H1 (cell line): ENCODE measurements around the gene AQP6. TPM values are rescaled to one million over a fixed set of nuclear protein-coding genes. Genes with fewer than 3 reads are reported as not detected.

Source experiments
- CTCF ChIA-PET: fragments of 300-600 bp; sonication (Branson Sonifier 250); formaldehyde crosslinking; loops from one replicate; lab custom pipeline; 2021; ENCODE audit not compliant: partially characterized antibody; lab: Charles Lee
- POLR2A ChIA-PET: fragments of 300-600 bp; sonication (Branson Sonifier 250); formaldehyde crosslinking; loops from one replicate; lab custom pipeline; 2021; ENCODE audit warnings: inconsistent platforms; ENCODE audit not compliant: partially characterized antibody; lab: Charles Lee
- DNase-seq, 2 experiments: peaks; one replicate each; pipeline versions ENCODE4 v3.0.0 to v3.0.0-alpha.2; 2010 to 2022; ENCODE audit warnings: low spot score in 2 of 2, low read depth in 1 of 2, mixed read lengths in 1 of 2
- FAIRE-seq: peaks from 2 replicates; lab custom pipeline; 2011; peaks lifted over from hg19 to GRCh38; lab: Jason Lieb, UNC
- H2AFZ ChIP-seq: 2 replicates; pipeline ENCODE4 v1.8.1; 2012; ENCODE audit warnings: low read length, inconsistent platforms
- H2AK5ac ChIP-seq: 2 replicates; pipeline ENCODE4 v1.6.1; 2013; ENCODE audit warnings: low read depth, low read length
- H2BK120ac ChIP-seq: replicated peaks from 2 replicates; pipeline ENCODE3; 2013; ENCODE audit warnings: low read depth, low read length, inconsistent platforms
- H2BK12ac ChIP-seq: 2 replicates; pipeline ENCODE4 v1.6.1; 2013; ENCODE audit warnings: low read depth, low read length
- H2BK15ac ChIP-seq: 2 replicates; pipeline ENCODE4 v1.6.1; 2013; ENCODE audit warnings: low read length
- H2BK20ac ChIP-seq: 2 replicates; pipeline ENCODE4 v1.6.1; 2013; ENCODE audit warnings: low read length
- H2BK5ac ChIP-seq: 2 replicates; pipeline ENCODE4 v1.6.1; 2013; ENCODE audit warnings: low read depth, low read length
- H3K14ac ChIP-seq: 2 replicates; pipeline ENCODE4 v1.6.1; 2013; ENCODE audit warnings: inconsistent platforms; ENCODE audit not compliant: insufficient read length
- H3K18ac ChIP-seq: 2 replicates; pipeline ENCODE4 v1.6.1; 2013; ENCODE audit warnings: low read length; ENCODE audit errors: extremely low read depth
- H3K23ac ChIP-seq: 2 replicates; pipeline ENCODE4 v1.6.1; 2013; ENCODE audit warnings: inconsistent platforms; ENCODE audit not compliant: insufficient read length
- H3K23me2 ChIP-seq: 2 replicates; pipeline ENCODE4 v1.6.1; 2013; ENCODE audit warnings: low read depth, low read length
- H3K27ac ChIP-seq: 2 replicates; pipeline ENCODE4 v1.6.1; 2011; ENCODE audit warnings: low read depth, low read length, inconsistent platforms
- H3K27me3 ChIP-seq, 4 experiments: replicated peaks in 1 of 4; 1 replicate in 1 of 4; 2 replicates in 3 of 4; pipeline versions ENCODE4 v1.6.1 to v1.8.1; 2011 to 2013; ENCODE audit warnings: low read length in 3 of 4, mild to moderate bottlenecking in 3 of 4, inconsistent platforms in 2 of 4, mixed read lengths in 2 of 4, moderate library complexity in 1 of 4; ENCODE audit not compliant: control insufficient read depth in 3 of 4, insufficient read depth in 3 of 4; ENCODE audit errors: extremely low read depth in 1 of 4
- H3K36me3 ChIP-seq, 4 experiments: 2 replicates each; pipeline versions ENCODE4 v1.6.1 to v1.8.1; 2011 to 2013; ENCODE audit warnings: mild to moderate bottlenecking in 4 of 4, low read length in 3 of 4, moderate library complexity in 2 of 4, control low read depth in 1 of 4, inconsistent platforms in 1 of 4; ENCODE audit not compliant: insufficient read depth in 4 of 4, control insufficient read depth in 2 of 4
- H3K4ac ChIP-seq: replicated peaks from 2 replicates; pipeline ENCODE3; 2013; ENCODE audit warnings: low read length, low read depth, mixed read lengths, inconsistent platforms; ENCODE audit not compliant: insufficient read length
- H3K4me1 ChIP-seq, 4 experiments: replicated peaks in 1 of 4; 1 replicate in 1 of 4; 2 replicates in 3 of 4; pipeline versions ENCODE4 v1.6.1 to v1.8.1; 2011 to 2013; ENCODE audit warnings: low read length in 3 of 4, inconsistent platforms in 2 of 4, mixed read lengths in 1 of 4; ENCODE audit not compliant: insufficient read depth in 4 of 4, control insufficient read depth in 3 of 4
- H3K4me2 ChIP-seq, 2 experiments: 2 replicates each; pipeline versions ENCODE4 v1.6.1 to v1.8.1; 2011 to 2013; ENCODE audit warnings: low read depth in 2 of 2, low read length in 2 of 2, control low read depth in 1 of 2, inconsistent platforms in 1 of 2, mild to moderate bottlenecking in 1 of 2; ENCODE audit not compliant: insufficient read depth in 1 of 2
- H3K4me3 ChIP-seq, 4 experiments: fragments of 200-600, 300-600 bp in 1 of 4; sonication (generic), shearing (Covaris generic), sonication (Bioruptor Twin) in 1 of 4; 2 replicates each; pipeline versions ENCODE4 v1.5.1 to v1.8.1; 2011 to 2016; ENCODE audit warnings: low read length in 4 of 4, low read depth in 3 of 4, control low read depth in 2 of 4, inconsistent platforms in 2 of 4, mild to moderate bottlenecking in 2 of 4, mixed read lengths in 1 of 4, moderate library complexity in 1 of 4; ENCODE audit not compliant: insufficient read depth in 2 of 4; ENCODE audit errors: extremely low read depth in 1 of 4
- H3K56ac ChIP-seq: replicated peaks from 2 replicates; pipeline ENCODE3; 2013; ENCODE audit warnings: low read depth, mild to moderate bottlenecking, mixed read lengths, low read length, inconsistent platforms; ENCODE audit not compliant: insufficient read length
- H3K79me1 ChIP-seq: 2 replicates; pipeline ENCODE4 v1.6.1; 2013; ENCODE audit warnings: low read depth, low read length, control low read depth
- H3K79me2 ChIP-seq, 2 experiments: 2 replicates each; pipeline versions ENCODE4 v1.6.1 to v1.8.1; 2012 to 2013; ENCODE audit warnings: low read length in 2 of 2, mild to moderate bottlenecking in 2 of 2, inconsistent platforms in 1 of 2; ENCODE audit not compliant: insufficient read depth in 2 of 2, control insufficient read depth in 1 of 2
- H3K9ac ChIP-seq, 4 experiments: replicated peaks in 1 of 4; 1 replicate in 1 of 4; 2 replicates in 3 of 4; pipeline versions ENCODE4 v1.6.1 to v1.8.1; 2011 to 2013; ENCODE audit warnings: low read depth in 3 of 4, low read length in 3 of 4, control low read depth in 2 of 4, mild to moderate bottlenecking in 2 of 4, moderate library complexity in 2 of 4, inconsistent platforms in 1 of 4; ENCODE audit errors: extremely low read depth in 1 of 4
- H3K9me3 ChIP-seq, 2 experiments: 2 replicates each; pipeline versions ENCODE4 v1.6.1 to v1.8.1; 2012 to 2013; ENCODE audit warnings: mild to moderate bottlenecking in 2 of 2, moderate library complexity in 2 of 2, control low read depth in 1 of 2, inconsistent platforms in 1 of 2, low read depth in 1 of 2, low read length in 1 of 2, mixed read lengths in 1 of 2; ENCODE audit not compliant: insufficient read depth in 2 of 2
- H4K20me1 ChIP-seq, 2 experiments: replicated peaks in 1 of 2; 2 replicates each; pipeline versions ENCODE3 to v1.8.1; 2011 to 2013; ENCODE audit warnings: inconsistent platforms in 2 of 2, low read length in 2 of 2, mild to moderate bottlenecking in 1 of 2; ENCODE audit not compliant: insufficient read depth in 2 of 2, control insufficient read depth in 1 of 2
- H4K5ac ChIP-seq: 2 replicates; pipeline ENCODE4 v1.6.1; 2013; ENCODE audit warnings: low read length, low read depth, mixed read lengths, inconsistent platforms; ENCODE audit not compliant: insufficient read length
- H4K8ac ChIP-seq: 2 replicates; pipeline ENCODE4 v1.8.0; 2013; ENCODE audit warnings: mild to moderate bottlenecking, moderate library complexity, low read length, inconsistent platforms; ENCODE audit not compliant: insufficient read depth; ENCODE audit errors: extremely low read depth
- H4K91ac ChIP-seq: replicated peaks from 2 replicates; pipeline ENCODE3; 2013; ENCODE audit warnings: low read length, mixed read lengths, inconsistent platforms; ENCODE audit not compliant: insufficient read length
- BCL11A ChIP-seq, 2 experiments: IDR thresholded peaks; one replicate each; pipeline ENCODE4 v1.6.1; 2011; ENCODE audit warnings: low read depth in 2 of 2, low read length in 2 of 2, mild to moderate bottlenecking in 2 of 2
- CTBP2 ChIP-seq: IDR thresholded peaks from 2 replicates; pipeline ENCODE4 v1.7.0; 2011; ENCODE audit warnings: borderline replicate concordance, mild to moderate bottlenecking, moderate library complexity, mixed read lengths, low read length; ENCODE audit not compliant: insufficient read depth, insufficient read length
- KDM4A ChIP-seq: IDR thresholded peaks from one replicate; pipeline ENCODE4 v1.7.1; 2012; ENCODE audit warnings: low read depth, mild to moderate bottlenecking, moderate library complexity, low read length, inconsistent platforms; ENCODE audit not compliant: severe bottlenecking
- MAFK ChIP-seq: IDR thresholded peaks from 2 replicates; pipeline ENCODE4 v1.6.1; 2012; ENCODE audit warnings: low read depth, mild to moderate bottlenecking, improper control_type of control experiment, low read length
- TAF1 ChIP-seq: IDR thresholded peaks from 2 replicates; pipeline ENCODE4 v1.6.1; 2011; ENCODE audit warnings: mild to moderate bottlenecking, low read depth, low read length
- USF2 ChIP-seq: IDR thresholded peaks from 2 replicates; pipeline ENCODE4 v1.6.1; 2011; ENCODE audit warnings: low read length, improper control_type of control experiment
- WGBS, 2 experiments: shearing (Covaris generic) in 1 of 2; methylation state at CpG; one replicate each; pipeline versions ENCODE4 v1.1.6 to v1.1.7; 2013 to 2015; ENCODE audit warnings: low lambda C conversion rate in 2 of 2, mixed read lengths in 2 of 2, inconsistent platforms in 1 of 2, low coverage in 1 of 2, missing lambda C conversion rate in 1 of 2; ENCODE audit not compliant: insufficient replicate concordance in 2 of 2, insufficient coverage in 1 of 2, insufficient read length in 1 of 2; ENCODE audit errors: extremely low coverage in 1 of 2, missing lambda C conversion rate in 1 of 2; 5-methylcytosine and 5-hydroxymethylcytosine counted together
- polyA plus RNA-seq, 7 experiments: library from polyadenylated mRNA; depleted of rRNA in 3 of 7; stranded (reverse) in 5 of 7; unstranded in 2 of 7; fragments of >200 nt in 5 of 7; fragments of 200-250 nt in 2 of 7; gene quantifications; 1 replicate in 5 of 7; 2 replicates in 1 of 7; 4 replicates in 1 of 7; pipeline versions ENCODE4 v1.2.1 to v1.2.3, GENCODE V29; 2011 to 2013; ENCODE audit warnings: missing spikeins in 2 of 7, mixed read lengths in 2 of 7
- total RNA-seq: library from RNA; stranded (reverse); fragmentation: NEBNext Ultra II Directional; extraction: Animal tissue kit (Norgen Biotek cat#: 25700); gene quantifications from 2 replicates; pipeline ENCODE4 v1.2.1, GENCODE V29; 2021

The AQP6 gene
- total and polyA plus RNA-seq, 2 of the 8 experiments (the other 6 are each of a cell fraction or from before 2014, with no cell fraction given): 0.03 to 0.17 TPM

GRCh38 chr12:49946497-49946896 is 26.2 kb upstream of the AQP6 start:
- Histone ChIP-seq H3K14ac (no peak overlapping the region), H2BK12ac (no peak overlapping the region)
- TF ChIP-seq MAFK: no peak
- no peak for TF ChIP-seq KDM4A
- no peak for TF ChIP-seq CTBP2
- TF ChIP-seq USF2: no peak
- no peak for TF ChIP-seq TAF1
- TF ChIP-seq BCL11A (IDR thresholded peaks at IDR 0.05; ENCODE audit: low read depth in 2 of 2, low read length in 2 of 2): no peak
- TF ChIP-seq, all 59 proteins: peak for 0
- no peak overlapping the region for H3K18ac ChIP-seq
- H4K20me1 ChIP-seq: peaks cover 0 to 1% of the 10 kb centered on the region in 2 experiments
- no peak overlapping the region for H3K4ac ChIP-seq
- H2AK5ac ChIP-seq: no peak overlapping the region
- H3K56ac ChIP-seq: no peak overlapping the region
- H3K27ac ChIP-seq: no peak overlapping the region
- no peak overlapping the region for H4K8ac ChIP-seq
- peaks cover 0 to 3% (median 0%) of the 10 kb centered on the region in 4 experiments; a peak in 1 of 7 replicates for H3K27me3 ChIP-seq
- H3K9ac ChIP-seq: no peak overlapping the region
- no peak overlapping the region for H4K91ac ChIP-seq
- no peak overlapping the region for H3K23ac ChIP-seq
- H4K5ac ChIP-seq: no peak overlapping the region
- H3K79me1 ChIP-seq: no peaks in the 10 kb centered on the region
- no peaks in the 10 kb centered on the region; the same call in 1 of the 2 replicates for H3K23me2 ChIP-seq
- H3K36me3 ChIP-seq: no peaks in the 10 kb centered on the region
- DNase-seq: no peak
- CTCF ChIA-PET: interaction anchor here (0.8 to 7.6 kb wide), 32 partner anchors 9 to 169 kb away, joined by 3 to 104 read pairs (median 5); partner anchors contain the start of genes AQP5 and AQP6
- POLR2A ChIA-PET: interaction anchor here (0.7 to 1.7 kb wide), 9 partner anchors 8 to 41 kb away, joined by 3 to 6 read pairs (median 4); partner anchors contain the start of gene AQP5
- no peaks in the 10 kb centered on the region for H3K79me2 ChIP-seq
- H2BK20ac ChIP-seq: no peak overlapping the region
- H2BK5ac ChIP-seq: no peak overlapping the region
- no peak for FAIRE-seq
- WGBS, 2 experiments: 80% methylated on average over 3 of the region's 3 CpGs; no CpG with 5 or more reads in 1 of the 2 experiments
- H2AFZ ChIP-seq: no peak overlapping the region
- peaks cover 3 to 17% (median 4%) of the 10 kb centered on the region in 4 experiments; a peak in 6 of 7 replicates for H3K4me1 ChIP-seq
- H3K9me3 ChIP-seq: no peaks in the 10 kb centered on the region
- peak overlapping the region in 1 of 2 experiments; percentile 13; a peak in 1 of 4 replicates for H3K4me2 ChIP-seq
- no peak overlapping the region for H2BK120ac ChIP-seq
- no peak overlapping the region for H2BK15ac ChIP-seq
- no peak overlapping the region; a peak in 1 of 8 replicates for H3K4me3 ChIP-seq
